Esophagus (tissue), 2 donors: ENCODE measurements around the gene ARHGEF18. TPM values are rescaled to one million over a fixed set of nuclear protein-coding genes. Genes with fewer than 3 reads are reported as not detected.

ENCODE experiments used
- H3K27ac ChIP-seq, 2 donors: one replicate each; pipeline ENCODE4 v1.5.1; 2013; ENCODE audit warnings: low read depth in 2 of 2, mild to moderate bottlenecking in 2 of 2, inconsistent platforms in 1 of 2, low read length in 1 of 2, moderate library complexity in 1 of 2
- H3K27me3 ChIP-seq, 2 donors: one replicate each; pipeline ENCODE4 v1.6.1; 2013; ENCODE audit warnings: low read length in 2 of 2, control low read depth in 1 of 2, mild to moderate bottlenecking in 1 of 2; ENCODE audit not compliant: insufficient read depth in 2 of 2, control insufficient read depth in 1 of 2
- H3K36me3 ChIP-seq, 2 donors: one replicate each; pipeline ENCODE4 v1.6.1; 2013; ENCODE audit warnings: low read length in 1 of 2; ENCODE audit not compliant: control insufficient read depth in 2 of 2, insufficient read depth in 2 of 2
- H3K4me1 ChIP-seq, 2 donors: one replicate each; pipeline ENCODE4 v1.6.1; 2013; ENCODE audit warnings: low read length in 1 of 2; ENCODE audit not compliant: control insufficient read depth in 2 of 2, insufficient read depth in 2 of 2
- H3K4me3 ChIP-seq, 2 donors: one replicate each; pipeline ENCODE4 v1.5.1; 2013; ENCODE audit warnings: low read length in 2 of 2, mild to moderate bottlenecking in 2 of 2, low read depth in 1 of 2, moderate library complexity in 1 of 2
- H3K9me3 ChIP-seq, 2 donors: one replicate each; pipeline ENCODE4 v1.6.1; 2013; ENCODE audit warnings: mild to moderate bottlenecking in 2 of 2, low read depth in 1 of 2, low read length in 1 of 2, moderate library complexity in 1 of 2; ENCODE audit not compliant: control insufficient read depth in 2 of 2, insufficient read depth in 1 of 2
- WGBS, 2 donors: extraction: QIAGEN DNeasy Blood & Tissue Kit; methylation state at CpG; one replicate each; pipeline ENCODE4 v1.1.7; 2013; 5-methylcytosine and 5-hydroxymethylcytosine counted together
- polyA plus RNA-seq, 2 donors: library from polyadenylated mRNA; stranded (reverse); fragments of 200-250 nt; gene quantifications; one replicate each; pipeline ENCODE4 v1.2.3, GENCODE V29; 2013
- donor health status: healthy with polysubstance abuse.
- donor health status: Bipolar disorder and iron deficiency.

ARHGEF18 gene
- polyA plus RNA-seq, 2 donors: 15.7 to 25.2 TPM

DNA sequence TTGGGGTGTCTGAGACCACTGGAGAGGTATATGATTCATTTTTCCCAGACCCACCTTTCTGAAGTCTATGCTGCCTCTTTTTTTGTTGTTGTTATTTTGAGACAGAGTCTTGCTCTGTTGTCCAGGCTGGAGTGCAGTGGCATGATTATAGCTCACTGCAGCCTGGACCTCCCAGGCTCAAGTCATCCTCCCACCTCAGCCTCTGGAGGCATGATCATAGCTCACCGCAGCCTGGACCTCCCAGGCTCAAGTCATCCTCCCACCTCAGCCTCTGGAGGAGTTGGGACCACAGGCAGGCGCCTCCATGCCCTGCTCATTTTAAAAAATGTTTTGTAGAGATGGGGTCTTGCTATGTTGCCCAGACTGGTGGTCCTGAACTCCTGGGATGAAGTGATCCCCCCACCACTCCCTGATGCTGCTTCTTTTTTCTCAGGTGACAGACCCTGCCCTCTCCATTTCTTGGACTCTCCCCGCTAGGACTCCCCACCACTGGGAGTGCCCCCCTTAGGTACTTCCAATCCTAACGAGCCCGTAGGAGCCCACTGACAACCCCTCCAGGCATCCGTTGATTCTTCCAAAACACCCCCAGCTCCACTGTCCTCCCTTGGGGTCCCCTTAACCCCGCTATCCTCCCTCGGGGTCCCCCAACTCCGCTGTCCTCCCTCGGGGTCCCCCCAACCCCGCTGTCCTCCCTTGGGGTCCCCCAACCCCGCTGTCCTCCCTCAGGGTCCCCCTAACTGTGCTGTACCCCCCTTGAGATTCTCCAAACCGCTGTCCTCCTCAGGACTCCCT is 45.4 kb downstream of the ARHGEF18 start:
- 20 to 21% methylated on average over 13 of the region's 13 CpGs for WGBS, 2 donors
- peak overlapping the region; percentile 84 to 94 for H3K4me3 ChIP-seq
- H3K4me1 ChIP-seq: no peaks in the 10 kb centered on the region
- H3K27me3 ChIP-seq: no peaks in the 10 kb centered on the region
- H3K27ac ChIP-seq: peak overlapping the region; percentile 52 to 88
- no peaks in the 10 kb centered on the region for H3K9me3 ChIP-seq
- H3K36me3 ChIP-seq: no peaks in the 10 kb centered on the region

DNA sequence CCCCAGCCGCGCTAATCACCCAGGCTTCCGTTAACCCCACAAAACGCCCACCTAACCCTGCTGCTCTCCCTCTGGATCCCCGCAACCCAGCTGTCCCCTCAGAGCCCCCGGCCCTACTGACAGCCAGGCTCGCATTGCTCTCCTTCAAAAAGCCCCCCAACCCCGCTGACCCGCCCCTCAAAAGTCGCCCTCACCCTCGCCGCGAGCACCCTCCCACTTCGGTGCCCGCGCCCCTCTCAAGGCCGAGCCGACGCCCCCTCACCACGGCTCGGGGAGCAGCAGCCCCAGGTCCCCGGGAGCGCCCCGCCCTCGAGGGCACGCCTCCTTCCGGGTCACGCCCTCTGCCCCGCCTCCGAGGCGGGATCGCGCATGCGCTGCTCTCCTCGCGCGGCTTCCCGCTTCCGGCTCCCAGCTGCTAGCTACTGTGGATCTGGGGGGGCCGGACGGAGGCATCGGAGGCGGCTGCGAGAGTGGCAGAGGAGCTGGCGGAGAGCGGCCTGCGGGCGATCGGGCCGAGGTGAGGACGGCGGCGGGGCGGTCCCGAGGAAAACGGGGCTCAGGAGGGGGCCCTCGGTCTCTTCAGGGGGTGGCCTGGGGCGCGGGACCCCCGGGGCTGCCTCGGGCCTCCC is 46.1 kb downstream of the ARHGEF18 start:
- peak overlapping the region; percentile 76 to 88 for H3K27ac ChIP-seq
- 1% methylated on average over 57 to 61 of the region's 61 CpGs for WGBS, 2 donors
- no peaks in the 10 kb centered on the region for H3K9me3 ChIP-seq
- H3K4me1 ChIP-seq: no peaks in the 10 kb centered on the region
- H3K27me3 ChIP-seq: no peaks in the 10 kb centered on the region
- H3K36me3 ChIP-seq: no peaks in the 10 kb centered on the region
- peak overlapping the region; percentile 84 to 94 for H3K4me3 ChIP-seq

DNA sequence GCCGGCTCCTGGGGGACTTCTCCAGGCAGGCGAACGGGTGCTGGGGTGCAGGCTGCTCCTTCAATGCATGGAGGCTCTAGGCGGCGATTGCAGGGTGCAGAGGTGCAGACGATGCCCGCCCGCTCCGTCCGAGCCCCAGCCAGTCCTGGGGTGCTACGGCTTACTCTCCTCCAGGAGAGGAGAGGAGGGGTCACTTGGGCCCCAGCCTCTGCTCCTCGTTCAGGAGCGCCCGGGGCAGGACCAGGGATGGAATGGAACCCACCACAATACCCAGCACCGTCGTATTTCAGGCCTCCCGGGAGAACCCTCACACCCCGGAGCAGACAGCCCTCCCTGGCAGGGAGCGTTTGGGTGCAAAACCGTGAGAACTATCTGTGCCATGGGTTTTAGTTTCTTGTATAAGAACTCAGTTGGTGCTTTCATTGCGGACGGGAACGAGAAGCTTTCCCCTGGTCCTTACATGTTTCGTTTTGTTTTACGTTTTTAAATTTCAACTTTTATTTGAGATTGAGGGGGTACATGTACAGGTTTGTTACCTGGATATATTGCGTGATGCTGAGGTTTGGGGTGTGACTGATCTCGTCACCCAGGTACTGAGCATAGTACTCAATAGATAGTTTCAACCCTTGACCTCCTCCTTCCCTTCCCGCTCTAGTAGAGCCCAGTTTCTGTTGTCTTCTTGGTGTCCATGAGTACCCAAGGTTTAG is 46.8 kb downstream of the ARHGEF18 start:
- no peaks in the 10 kb centered on the region for H3K27me3 ChIP-seq
- H3K9me3 ChIP-seq: no peaks in the 10 kb centered on the region
- H3K27ac ChIP-seq: peak overlapping the region; percentile 76 to 88
- WGBS, 2 donors: 4% methylated on average over 28 of the region's 28 CpGs
- H3K36me3 ChIP-seq: no peaks in the 10 kb centered on the region
- peak overlapping the region; percentile 84 to 94 for H3K4me3 ChIP-seq
- H3K4me1 ChIP-seq: no peaks in the 10 kb centered on the region

DNA sequence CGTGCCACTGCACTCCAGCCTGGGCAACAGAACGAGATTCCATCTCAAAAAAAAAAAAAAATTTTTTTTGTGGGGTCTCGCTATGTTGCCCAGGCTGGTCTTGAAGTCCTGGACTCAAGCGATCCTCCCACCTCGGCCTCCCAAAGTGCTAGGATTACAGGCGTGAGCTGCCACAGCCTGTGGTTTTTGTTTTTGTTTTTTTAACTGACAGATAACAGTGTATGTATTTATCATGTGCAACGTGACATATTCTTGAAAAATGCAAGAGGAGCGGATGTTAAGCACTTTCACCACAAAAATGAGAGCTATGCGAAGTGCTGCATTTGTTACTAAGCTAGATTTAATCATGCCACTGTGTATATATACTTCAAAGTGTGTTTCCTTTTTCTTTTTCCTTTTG is 49.0 kb downstream of the ARHGEF18 start:
- no peaks in the 10 kb centered on the region for H3K4me1 ChIP-seq
- H3K36me3 ChIP-seq: no peaks in the 10 kb centered on the region
- no peaks in the 10 kb centered on the region for H3K9me3 ChIP-seq
- WGBS, 2 donors: 93 to 94% methylated on average over 9 of the region's 9 CpGs
- H3K27me3 ChIP-seq: no peaks in the 10 kb centered on the region
- H3K27ac ChIP-seq: no peak overlapping the region
- H3K4me3 ChIP-seq: no peak overlapping the region

Other genes with a start within 250 kb of the ARHGEF18 start
- gene INSR, start 54.5 kb upstream of the ARHGEF18 start, polyA plus RNA-seq: 1 to 10 TPM; 2.2 to 3.3 TPM
- gene PEX11G, start 140.1 kb downstream of the ARHGEF18 start, polyA plus RNA-seq: 1 to 10 TPM; 4.9 to 6.5 TPM
- gene ZNF358, start 167.2 kb downstream of the ARHGEF18 start, polyA plus RNA-seq: 10 to 100 TPM; 19.6 to 25.6 TPM
- gene MCOLN1, start 173.7 kb downstream of the ARHGEF18 start, polyA plus RNA-seq: 10 to 100 TPM; 13.4 to 17.2 TPM
- 10 to 100 TPM; 27.2 to 47.7 TPM for gene PNPLA6, start 186.8 kb downstream of the ARHGEF18 start, polyA plus RNA-seq
- gene CAMSAP3, start 246.9 kb downstream of the ARHGEF18 start, polyA plus RNA-seq: 10 to 100 TPM; 24.3 to 40.9 TPM